PC-9 (cell line): ENCODE results near the gene CADM2. TPM values are rescaled to one million over a fixed set of nuclear protein-coding genes. Genes with fewer than 3 reads are reported as not detected.

Experiments
- BruUV-seq: library from RNA; stranded (reverse); fragments of 400-500 nt; replicated peaks from 2 replicates; lab custom pipeline; 2021; lab: Mats Ljungman, UMichigan
- CTCF ChIA-PET: fragments of 300-600 bp; sonication (Branson Sonifier 250); formaldehyde crosslinking; loops from one replicate; lab custom pipeline; 2022; ENCODE audit warnings: antibody characterized with exemption; lab: Charles Lee
- POLR2A ChIA-PET: fragments of 300-600 bp; sonication (Branson Sonifier 250); formaldehyde crosslinking; loops from one replicate; lab custom pipeline; 2022; ENCODE audit warnings: antibody characterized with exemption; ENCODE audit not compliant: unreplicated experiment; lab: Charles Lee
- DNase-seq, 2 experiments: peaks; one replicate each; pipeline versions ENCODE4 v3.0.0 to v3.0.0-alpha.2; 2015 to 2022; ENCODE audit warnings: mixed read lengths in 1 of 2
- H2AFZ ChIP-seq: fragments of 200-600 bp; sonication (generic); 2 replicates; pipeline ENCODE4 v1.8.1; 2017; ENCODE audit warnings: antibody characterized with exemption
- H3F3A ChIP-seq: fragments of 200-600 bp; sonication (generic); 2 replicates; pipeline ENCODE4 v1.8.1; 2017; ENCODE audit warnings: antibody characterized with exemption, mild to moderate bottlenecking, low read depth; ENCODE audit not compliant: insufficient read depth
- H3K27ac ChIP-seq: fragments of 200-600 bp; sonication (generic); 2 replicates; pipeline ENCODE4 v1.6.1; 2016; ENCODE audit warnings: mixed run types
- H3K27me3 ChIP-seq: fragments of 200-600 bp; sonication (generic); 2 replicates; pipeline ENCODE4 v1.6.1; 2016; ENCODE audit warnings: low read depth, mixed run types; ENCODE audit not compliant: insufficient read depth
- H3K36me3 ChIP-seq: fragments of 200-600 bp; sonication (generic); 2 replicates; pipeline ENCODE4 v1.6.1; 2016; ENCODE audit warnings: low read depth, mixed run types
- H3K4me1 ChIP-seq: fragments of 200-600 bp; sonication (generic); replicated peaks from 2 replicates; pipeline ENCODE4 v1.6.1; 2016; ENCODE audit warnings: mixed run types; ENCODE audit not compliant: insufficient read depth
- H3K4me2 ChIP-seq: fragments of 200-600 bp; sonication (generic); 2 replicates; pipeline ENCODE4 v1.6.1; 2017; ENCODE audit warnings: mixed run types
- H3K4me3 ChIP-seq: fragments of 200-600 bp; sonication (generic); 2 replicates; pipeline ENCODE4 v1.6.1; 2016; ENCODE audit warnings: mixed run types
- H3K79me2 ChIP-seq: fragments of 200-600 bp; sonication (generic); 2 replicates; pipeline ENCODE4 v1.6.1; 2017; ENCODE audit warnings: low read depth, mixed run types
- H3K9me2 ChIP-seq: fragments of 200-600 bp; sonication (generic); 2 replicates; pipeline ENCODE4 v1.8.1; 2017; ENCODE audit warnings: mild to moderate bottlenecking; ENCODE audit not compliant: insufficient read depth
- H3K9me3 ChIP-seq: fragments of 200-600 bp; sonication (generic); 2 replicates; pipeline ENCODE4 v1.8.1; 2016; ENCODE audit warnings: low read depth; ENCODE audit not compliant: insufficient read depth
- H4K20me1 ChIP-seq: fragments of 200-600 bp; sonication (generic); 2 replicates; pipeline ENCODE4 v1.8.1; 2017; ENCODE audit not compliant: insufficient read depth
- CTCF ChIP-seq: fragments of 200-600 bp; sonication (generic); conservative IDR thresholded peaks from 2 replicates; pipeline ENCODE4 v1.6.1; 2017; ENCODE audit warnings: mixed run types, antibody characterized with exemption, mild to moderate bottlenecking, moderate library complexity
- EZH2 ChIP-seq: fragments of 200-600 bp; sonication (generic); IDR thresholded peaks from 2 replicates; pipeline ENCODE4 v1.8.0; 2017; ENCODE audit warnings: antibody characterized with exemption, low read depth
- intact Hi-C: fragments of 100-400 bp; cut with micrococcal nuclease; formaldehyde crosslinking; loops from one replicate; pipeline ENCODE4 v1.10.0; 2022; ENCODE audit not compliant: unreplicated experiment
- total RNA-seq: library from RNA; stranded (reverse); gene quantifications from 2 replicates; pipeline ENCODE4 v1.2.3, GENCODE V29; 2021

The CADM2 gene
- total RNA-seq, 1 experiment from 2014 or later = 0.59 TPM

GRCh38 chr3:85258326-85258725 lies 299.5 kb downstream of the CADM2 start:
- H3K9me2 ChIP-seq = no peaks in the 10 kb centered on the region
- H3K4me3 ChIP-seq = no peak overlapping the region
- no peaks in the 10 kb centered on the region for H3K4me1 ChIP-seq
- H3F3A ChIP-seq = no peaks in the 10 kb centered on the region
- no peaks in the 10 kb centered on the region for H3K9me3 ChIP-seq
- H3K4me2 ChIP-seq = no peak overlapping the region
- no peak for TF ChIP-seq CTCF
- TF ChIP-seq EZH2 = no peak
- intact Hi-C loops = no loop called here
- BruUV-seq = no TSS peak
- no peak overlapping the region for H3K27ac ChIP-seq
- H4K20me1 ChIP-seq = no peaks in the 10 kb centered on the region
- no peaks in the 10 kb centered on the region for H3K27me3 ChIP-seq
- H2AFZ ChIP-seq = no peak overlapping the region
- H3K79me2 ChIP-seq = no peaks in the 10 kb centered on the region
- H3K36me3 ChIP-seq = no peaks in the 10 kb centered on the region
- ChIA-PET POLR2A (no interaction called here), CTCF (no interaction called here)
- no peak for DNase-seq

- no TSS peak for BruUV-seq
- POLR2A ChIA-PET = no interaction called here
- Histone ChIP-seq H4K20me1 (no peaks in the 10 kb centered on the region), H3K9me2 (no peaks in the 10 kb centered on the region), H3K4me3 (no peak overlapping the region), H3F3A (no peaks in the 10 kb centered on the region), H3K27me3 (no peaks in the 10 kb centered on the region), H3K36me3 (no peaks in the 10 kb centered on the region), H3K27ac (no peak overlapping the region), H3K4me1 (no peaks in the 10 kb centered on the region), H2AFZ (no peak overlapping the region), H3K4me2 (no peak overlapping the region), H3K79me2 (no peaks in the 10 kb centered on the region), H3K9me3 (no peaks in the 10 kb centered on the region)
- DNase-seq = no peak
- intact Hi-C loops = no loop called here
- no peak for TF ChIP-seq CTCF
- no peak for TF ChIP-seq EZH2
- CTCF ChIA-PET = no interaction called here
Measured at GRCh38 chr3:85258819-85259218, 300.0 kb downstream of the CADM2 start.

GRCh38 chr3:85259748-85260147 lies 301.0 kb downstream of the CADM2 start:
- intact Hi-C loops = no loop called here
- no peaks in the 10 kb centered on the region for H3F3A ChIP-seq
- CTCF ChIA-PET = no interaction called here
- no peak for TF ChIP-seq EZH2
- no peak for TF ChIP-seq CTCF
- no peaks in the 10 kb centered on the region for H3K9me2 ChIP-seq
- no peaks in the 10 kb centered on the region for H4K20me1 ChIP-seq
- POLR2A ChIA-PET = no interaction called here
- no peak for DNase-seq
- H3K9me3 ChIP-seq = no peaks in the 10 kb centered on the region
- H3K27me3 ChIP-seq = no peaks in the 10 kb centered on the region
- H3K79me2 ChIP-seq = no peaks in the 10 kb centered on the region
- H3K27ac ChIP-seq = no peak overlapping the region
- no peak overlapping the region for H3K4me3 ChIP-seq
- no peaks in the 10 kb centered on the region for H3K36me3 ChIP-seq
- BruUV-seq = no TSS peak
- no peak overlapping the region for H2AFZ ChIP-seq
- H3K4me2 ChIP-seq = no peak overlapping the region
- H3K4me1 ChIP-seq = no peaks in the 10 kb centered on the region
